Muscle of leg (tissue), 11 donors: ENCODE measurements around the gene FAM174B. TPM values are rescaled to one million over a fixed set of nuclear protein-coding genes. Genes with fewer than 3 reads are reported as not detected.
"Not testable (repeated sequence)": the region's sequence is repeated elsewhere in the genome, so short reads cannot be mapped to it uniquely, and the experiment has no call there.

ENCODE experiments used
- DNase-seq: peaks from one replicate; pipeline ENCODE4 v3.0.0; 2013
- H3K27ac ChIP-seq: one replicate; pipeline ENCODE4 v1.5.1; 2013; ENCODE audit warnings: mild to moderate bottlenecking, low read length, control low read depth
- H3K27me3 ChIP-seq: one replicate; pipeline ENCODE4 v1.6.1; 2013; ENCODE audit warnings: low read length; ENCODE audit not compliant: control insufficient read depth, insufficient read depth
- H3K36me3 ChIP-seq: one replicate; pipeline ENCODE4 v1.6.1; 2013; ENCODE audit warnings: low read length; ENCODE audit not compliant: control insufficient read depth, insufficient read depth
- H3K4me1 ChIP-seq: one replicate; pipeline ENCODE4 v1.6.1; 2013; ENCODE audit warnings: low read length; ENCODE audit not compliant: control insufficient read depth, insufficient read depth
- H3K4me3 ChIP-seq: one replicate; pipeline ENCODE4 v1.5.1; 2013; ENCODE audit warnings: low read length, control low read depth
- H3K9me3 ChIP-seq: replicated peaks from 2 replicates; pipeline ENCODE4 v1.6.1; 2013; ENCODE audit warnings: low read depth, low read length; ENCODE audit not compliant: control insufficient read depth
- WGBS: methylation state at CpG from one replicate; pipeline ENCODE4 v1.1.5; 2013; ENCODE audit warnings: missing lambda C conversion rate; ENCODE audit not compliant: insufficient coverage; 5-methylcytosine and 5-hydroxymethylcytosine counted together
- polyA plus RNA-seq, 8 donors: library from polyadenylated mRNA; unstranded; fragments of 120-200 nt; gene quantifications; one replicate each; pipeline versions ENCODE4 v1.2.1 to v1.2.3, GENCODE V29; 2013; ENCODE audit warnings: inconsistent platforms in 1 of 8, low replicate concordance in 1 of 8; ENCODE audit not compliant: insufficient read length in 8 of 8, insufficient read depth in 1 of 8
- total RNA-seq: library from RNA; stranded (reverse); fragments of 120-200 nt; gene quantifications from one replicate; pipeline ENCODE4 v1.2.4, GENCODE V29; 2013

FAM174B gene
- total and polyA plus RNA-seq, 9 donors, result 13.3 to 25.4 (median 17.1) TPM

GRCh38 chr15:92612891-92613290 lies 42.7 kb downstream of the FAM174B start:
- no peak for DNase-seq
- H3K27me3 ChIP-seq, result no peaks in the 10 kb centered on the region
- H3K4me1 ChIP-seq, result peaks cover 27% of the 10 kb centered on the region
- no peak overlapping the region for H3K4me3 ChIP-seq
- peaks cover 10% of the 10 kb centered on the region for H3K36me3 ChIP-seq
- no peak overlapping the region for H3K27ac ChIP-seq
- no peaks in the 10 kb centered on the region for H3K9me3 ChIP-seq
- 94% methylated on average over 3 of the region's 4 CpGs for WGBS

- Histone ChIP-seq H3K27ac (no peak overlapping the region), H3K9me3 (no peaks in the 10 kb centered on the region), H3K27me3 (no peaks in the 10 kb centered on the region), H3K4me3 (no peak overlapping the region), H3K36me3 (peaks cover 10% of the 10 kb centered on the region), H3K4me1 (peaks cover 20% of the 10 kb centered on the region)
- 78% methylated on average over 6 of the region's 7 CpGs for WGBS
- no peak for DNase-seq
Measured at GRCh38 chr15:92611995-92612745, 43.4 kb downstream of the FAM174B start.

GRCh38 chr15:92611150-92611549 lies 44.4 kb downstream of the FAM174B start:
- Histone ChIP-seq H3K27me3 (no peaks in the 10 kb centered on the region), H3K27ac (no peak overlapping the region), H3K36me3 (peaks cover 10% of the 10 kb centered on the region), H3K9me3 (peaks cover 2% of the 10 kb centered on the region), H3K4me3 (no peak overlapping the region), H3K4me1 (peaks cover 14% of the 10 kb centered on the region)
- no peak for DNase-seq

GRCh38 chr15:92610101-92610520 lies 45.5 kb downstream of the FAM174B start:
- WGBS, result 79% methylated on average over 9 of the region's 9 CpGs
- Histone ChIP-seq H3K4me1 (peaks cover 10% of the 10 kb centered on the region), H3K36me3 (peaks cover 10% of the 10 kb centered on the region), H3K27ac (no peak overlapping the region), H3K9me3 (peaks cover 2% of the 10 kb centered on the region), H3K4me3 (no peak overlapping the region), H3K27me3 (no peaks in the 10 kb centered on the region)
- no peak for DNase-seq

- no peak overlapping the region for H3K4me3 ChIP-seq
- peaks cover 3% of the 10 kb centered on the region for H3K36me3 ChIP-seq
- H3K9me3 ChIP-seq, result peaks cover 2% of the 10 kb centered on the region
- no peak for DNase-seq
- no peak overlapping the region for H3K27ac ChIP-seq
- H3K27me3 ChIP-seq, result no peaks in the 10 kb centered on the region
- 86% methylated on average over 20 of the region's 20 CpGs for WGBS
- H3K4me1 ChIP-seq, result peaks cover 11% of the 10 kb centered on the region
Measured at GRCh38 chr15:92608866-92609700, 46.5 kb downstream of the FAM174B start.

GRCh38 chr15:92606836-92607150 lies 48.8 kb downstream of the FAM174B start:
- H3K36me3 ChIP-seq, H3K27ac ChIP-seq, H3K4me3 ChIP-seq, H3K27me3 ChIP-seq, DNase-seq, H3K9me3 ChIP-seq: not testable (repeated sequence)
- H3K4me1 ChIP-seq, result peaks cover 14% of the 10 kb centered on the region
- WGBS, result no CpG with 5 or more reads among the region's 15 CpGs

- Histone ChIP-seq H3K4me3 (no peak overlapping the region), H3K4me1 (peaks cover 14% of the 10 kb centered on the region), H3K27ac (no peak overlapping the region), H3K36me3 (no peaks in the 10 kb centered on the region), H3K9me3 (peaks cover 2% of the 10 kb centered on the region), H3K27me3 (no peaks in the 10 kb centered on the region)
- WGBS, result 82% methylated on average over 8 of the region's 9 CpGs
- peak; percentile 85 for DNase-seq
Measured at GRCh38 chr15:92606126-92606835, 49.3 kb downstream of the FAM174B start.

GRCh38 chr15:92605225-92605944 lies 50.2 kb downstream of the FAM174B start:
- 89% methylated on average over 11 of the region's 14 CpGs for WGBS
- H3K27ac ChIP-seq, result no peak overlapping the region
- peaks cover 14% of the 10 kb centered on the region for H3K4me1 ChIP-seq

GRCh38 chr15:92603743-92604470 lies 51.7 kb downstream of the FAM174B start:
- WGBS, result 45% methylated on average over 2 of the region's 5 CpGs
- DNase-seq, result peak; percentile 63
- H3K9me3 ChIP-seq, result peaks cover 2% of the 10 kb centered on the region
- no peak overlapping the region for H3K27ac ChIP-seq
- H3K36me3 ChIP-seq, result no peaks in the 10 kb centered on the region
- H3K4me1 ChIP-seq, result peaks cover 11% of the 10 kb centered on the region
- H3K4me3 ChIP-seq, result no peak overlapping the region
- H3K27me3 ChIP-seq, result no peaks in the 10 kb centered on the region

More at GRCh38 chr15:92605225-92605944, 50.2 kb downstream of the FAM174B start:
- no peak for DNase-seq
- no peaks in the 10 kb centered on the region for H3K27me3 ChIP-seq
- peaks cover 2% of the 10 kb centered on the region for H3K9me3 ChIP-seq
- no peak overlapping the region for H3K4me3 ChIP-seq
- no peaks in the 10 kb centered on the region for H3K36me3 ChIP-seq
